ENCODE results near the gene PRRT2.

PRRT2 gene

DNA sequence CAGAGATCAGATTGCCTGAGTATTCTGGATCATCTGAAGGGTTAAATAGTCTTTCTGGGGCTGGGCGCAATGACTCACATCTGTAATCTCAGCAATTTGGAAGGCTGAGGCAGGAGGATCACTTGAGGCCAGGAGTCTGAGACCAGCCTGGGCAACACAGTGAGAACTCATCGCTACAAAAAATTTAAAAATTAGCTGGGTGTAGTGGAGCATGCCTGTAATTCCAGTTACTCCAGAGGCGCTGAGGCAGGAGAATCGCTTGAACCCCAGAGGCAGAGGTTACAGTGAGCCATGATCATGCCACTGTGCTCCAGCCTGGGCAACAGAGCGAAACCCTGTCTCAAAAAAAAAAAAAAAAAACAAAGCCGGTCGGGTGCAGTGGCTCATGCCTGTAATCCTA, 23.9 kb downstream of the PRRT2 start:
- no peak overlapping the region for H3K27ac ChIP-seq (ENCODE audit: low read length)
- H3K27me3 ChIP-seq (replicated peaks; ENCODE audit: insufficient read depth, low read length): no peaks in the 10 kb centered on the region
- DNase-seq: no peak
- no peak overlapping the region for H2AFZ ChIP-seq (ENCODE audit: low read length)
- no peak overlapping the region for H3K9ac ChIP-seq (ENCODE audit: low read length)
- H3K4me2 ChIP-seq (ENCODE audit: low read depth, low read length): no peak overlapping the region
- H3K9me3 ChIP-seq (replicated peaks; ENCODE audit: insufficient read depth, low read length): no peaks in the 10 kb centered on the region
- no peaks in the 10 kb centered on the region for H3K36me3 ChIP-seq (replicated peaks; ENCODE audit: insufficient read depth, low read length)
- H3K9me2 ChIP-seq (replicated peaks; ENCODE audit: insufficient read depth, low read length): no peaks in the 10 kb centered on the region
- H3K79me2 ChIP-seq (ENCODE audit: low read length): no peaks in the 10 kb centered on the region
- H3F3A ChIP-seq (ENCODE audit: insufficient read depth, low read length): no peaks in the 10 kb centered on the region
- no peak overlapping the region for H3K4me3 ChIP-seq (ENCODE audit: low read length)
- no peaks in the 10 kb centered on the region for H4K20me1 ChIP-seq (ENCODE audit: insufficient read depth, low read length)
- no peaks in the 10 kb centered on the region for H3K4me1 ChIP-seq (ENCODE audit: low read length)
- TF ChIP-seq EZH2phosphoT487 (IDR thresholded peaks at IDR 0.05; ENCODE audit: low read length): no peak
- TF ChIP-seq, protein P1, sequence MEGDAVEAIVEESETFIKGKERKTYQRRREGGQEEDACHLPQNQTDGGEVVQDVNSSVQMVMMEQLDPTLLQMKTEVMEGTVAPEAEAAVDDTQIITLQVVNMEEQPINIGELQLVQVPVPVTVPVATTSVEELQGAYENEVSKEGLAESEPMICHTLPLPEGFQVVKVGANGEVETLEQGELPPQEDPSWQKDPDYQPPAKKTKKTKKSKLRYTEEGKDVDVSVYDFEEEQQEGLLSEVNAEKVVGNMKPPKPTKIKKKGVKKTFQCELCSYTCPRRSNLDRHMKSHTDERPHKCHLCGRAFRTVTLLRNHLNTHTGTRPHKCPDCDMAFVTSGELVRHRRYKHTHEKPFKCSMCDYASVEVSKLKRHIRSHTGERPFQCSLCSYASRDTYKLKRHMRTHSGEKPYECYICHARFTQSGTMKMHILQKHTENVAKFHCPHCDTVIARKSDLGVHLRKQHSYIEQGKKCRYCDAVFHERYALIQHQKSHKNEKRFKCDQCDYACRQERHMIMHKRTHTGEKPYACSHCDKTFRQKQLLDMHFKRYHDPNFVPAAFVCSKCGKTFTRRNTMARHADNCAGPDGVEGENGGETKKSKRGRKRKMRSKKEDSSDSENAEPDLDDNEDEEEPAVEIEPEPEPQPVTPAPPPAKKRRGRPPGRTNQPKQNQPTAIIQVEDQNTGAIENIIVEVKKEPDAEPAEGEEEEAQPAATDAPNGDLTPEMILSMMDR (IDR thresholded peaks at IDR 0.05; ENCODE audit: low read length): no peak
- TF ChIP-seq EZH2 (optimal IDR thresholded peaks at IDR 0.05; ENCODE audit: low read depth, low read length): no peak

DNA sequence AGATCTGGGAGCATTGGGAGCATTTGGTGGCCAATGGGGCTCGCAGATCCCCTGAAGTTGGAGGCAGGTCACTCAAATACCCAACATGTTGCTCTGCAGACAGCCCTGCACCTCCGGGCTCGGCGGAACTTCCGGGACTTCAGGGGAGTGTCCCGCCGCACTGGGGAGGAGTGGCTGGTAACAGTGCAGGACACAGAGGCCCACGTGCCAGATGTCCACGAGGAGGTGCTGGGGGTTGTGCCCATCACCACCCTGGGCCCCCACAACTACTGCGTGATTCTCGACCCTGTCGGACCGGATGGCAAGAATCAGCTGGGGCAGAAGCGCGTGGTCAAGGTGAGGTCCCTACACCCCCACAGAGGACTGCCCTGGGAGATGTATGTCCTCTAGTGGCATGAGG, 24.6 kb downstream of the PRRT2 start:
- TF ChIP-seq, protein P1 (IDR thresholded peaks at IDR 0.05; ENCODE audit: low read length): no peak
- TF ChIP-seq EZH2phosphoT487 (IDR thresholded peaks at IDR 0.05; ENCODE audit: low read length) (no peak), EZH2 (optimal IDR thresholded peaks at IDR 0.05; ENCODE audit: low read depth, low read length) (no peak)
- Histone ChIP-seq H3K4me1 (ENCODE audit: low read length) (no peaks in the 10 kb centered on the region), H3K9me3 (replicated peaks; ENCODE audit: insufficient read depth, low read length) (no peaks in the 10 kb centered on the region), H3K4me2 (ENCODE audit: low read depth, low read length) (no peak overlapping the region), H3K79me2 (ENCODE audit: low read length) (no peaks in the 10 kb centered on the region), H3K9ac (ENCODE audit: low read length) (no peak overlapping the region), H3F3A (ENCODE audit: insufficient read depth, low read length) (no peaks in the 10 kb centered on the region), H3K4me3 (ENCODE audit: low read length) (no peak overlapping the region), H3K27me3 (replicated peaks; ENCODE audit: insufficient read depth, low read length) (no peaks in the 10 kb centered on the region), H4K20me1 (ENCODE audit: insufficient read depth, low read length) (no peaks in the 10 kb centered on the region), H3K36me3 (replicated peaks; ENCODE audit: insufficient read depth, low read length) (no peaks in the 10 kb centered on the region), H3K27ac (ENCODE audit: low read length) (no peak overlapping the region), H3K9me2 (replicated peaks; ENCODE audit: insufficient read depth, low read length) (no peaks in the 10 kb centered on the region), H2AFZ (ENCODE audit: low read length) (no peak overlapping the region)
- no peak for DNase-seq

DNA sequence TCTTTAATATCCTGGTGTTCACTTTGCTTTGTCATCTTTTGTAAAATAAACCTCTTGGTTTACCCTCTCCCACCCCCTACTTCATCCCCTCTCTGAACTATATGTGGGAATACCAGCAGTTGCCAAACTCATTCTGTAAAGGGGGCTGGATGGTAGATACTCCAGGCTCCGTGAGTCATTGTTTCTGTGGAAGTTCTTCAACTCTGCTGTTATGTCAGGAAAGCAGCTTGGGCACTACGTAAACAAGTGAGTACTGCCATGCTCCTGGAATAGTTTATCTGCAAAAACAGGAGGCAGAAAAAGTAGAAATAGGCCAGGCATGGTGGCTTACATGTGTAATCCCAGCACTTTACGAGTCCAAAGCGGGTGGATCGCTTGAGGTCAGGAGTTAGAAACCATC, 25.8 kb downstream of the PRRT2 start:
- DNase-seq: no peak
- no peaks in the 10 kb centered on the region for H3K4me1 ChIP-seq (ENCODE audit: low read length)
- H3F3A ChIP-seq (ENCODE audit: insufficient read depth, low read length): no peaks in the 10 kb centered on the region
- no peak overlapping the region for H3K4me2 ChIP-seq (ENCODE audit: low read depth, low read length)
- no peak for TF ChIP-seq EZH2 (optimal IDR thresholded peaks at IDR 0.05; ENCODE audit: low read depth, low read length)
- TF ChIP-seq, protein P1 (IDR thresholded peaks at IDR 0.05; ENCODE audit: low read length): no peak
- no peak for TF ChIP-seq EZH2phosphoT487 (IDR thresholded peaks at IDR 0.05; ENCODE audit: low read length)
- H3K9me2 ChIP-seq (replicated peaks; ENCODE audit: insufficient read depth, low read length): no peaks in the 10 kb centered on the region
- H3K9ac ChIP-seq (ENCODE audit: low read length): no peak overlapping the region
- H3K9me3 ChIP-seq (replicated peaks; ENCODE audit: insufficient read depth, low read length): no peaks in the 10 kb centered on the region
- H3K4me3 ChIP-seq (ENCODE audit: low read length): no peak overlapping the region
- H3K79me2 ChIP-seq (ENCODE audit: low read length): no peaks in the 10 kb centered on the region
- no peak overlapping the region for H3K27ac ChIP-seq (ENCODE audit: low read length)
- no peak overlapping the region for H2AFZ ChIP-seq (ENCODE audit: low read length)
- no peaks in the 10 kb centered on the region for H3K27me3 ChIP-seq (replicated peaks; ENCODE audit: insufficient read depth, low read length)
- no peaks in the 10 kb centered on the region for H3K36me3 ChIP-seq (replicated peaks; ENCODE audit: insufficient read depth, low read length)
- no peaks in the 10 kb centered on the region for H4K20me1 ChIP-seq (ENCODE audit: insufficient read depth, low read length)
